Hematopoietic multipotent progenitor cell treated with erythropoietin and hydrocortisone succinate and interleukin-3 and kit ligand, for 17 days (in vitro differentiated cells): ENCODE data around the gene KRTAP6-3.

Source experiments
- DNase-seq: peaks from one replicate; pipeline ENCODE4 v3.0.0-alpha.2; 2015; ENCODE audit warnings: low spot score

The KRTAP6-3 gene

DNA sequence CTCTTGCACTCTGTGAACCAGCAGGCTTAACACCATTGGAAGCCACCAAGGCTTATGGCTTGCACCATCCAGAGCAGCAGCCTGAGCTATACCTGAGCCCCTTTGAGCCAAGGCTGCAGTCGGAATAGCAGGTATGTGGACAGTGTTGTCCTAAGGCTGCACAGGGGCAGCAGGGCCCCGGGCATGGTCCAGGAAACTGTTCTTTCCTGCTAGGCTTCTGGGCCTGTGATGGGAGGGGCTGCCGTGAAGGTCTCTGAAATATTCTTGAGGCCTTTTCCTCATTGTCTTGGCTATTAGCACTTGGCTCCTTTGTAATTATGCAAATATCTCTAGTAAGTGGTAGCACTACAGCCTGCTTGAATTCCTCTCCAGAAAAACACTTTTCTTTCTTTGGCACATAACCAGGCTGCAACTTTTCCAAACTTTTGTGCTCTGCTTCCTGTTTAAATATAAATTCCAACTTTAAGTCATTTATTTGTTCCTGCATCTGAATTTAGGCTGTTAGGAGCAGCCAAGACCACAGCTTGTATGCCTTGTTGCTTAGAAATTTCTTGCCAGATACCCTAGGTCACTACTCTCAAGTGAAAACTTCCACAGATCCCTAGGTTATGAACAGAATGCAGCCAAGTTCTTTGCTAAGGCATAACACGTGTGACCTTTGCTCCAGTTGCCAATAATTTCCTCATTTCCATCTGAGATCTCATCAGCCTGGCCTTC is 33.4 kb downstream of the KRTAP6-3 start:
- no peak for DNase-seq

DNA sequence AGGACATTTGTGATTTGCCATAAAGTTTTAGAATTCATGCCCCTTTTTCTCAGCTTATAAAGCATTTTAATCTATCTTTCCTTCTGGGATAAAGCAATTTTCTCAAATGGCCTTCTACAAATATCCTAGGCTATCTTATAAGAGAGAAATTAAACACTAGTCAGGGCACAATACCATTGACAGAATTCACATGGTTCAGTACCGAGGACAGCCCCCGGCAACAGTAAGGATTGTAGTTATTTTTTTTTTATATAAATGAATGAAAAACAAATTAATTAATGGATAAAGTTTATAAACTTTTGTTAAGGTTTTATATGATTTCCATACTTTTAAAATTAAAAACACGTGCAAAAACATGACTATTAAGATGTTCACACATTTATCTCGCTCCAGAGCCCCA is 35.9 kb downstream of the KRTAP6-3 start:
- no peak for DNase-seq

DNA sequence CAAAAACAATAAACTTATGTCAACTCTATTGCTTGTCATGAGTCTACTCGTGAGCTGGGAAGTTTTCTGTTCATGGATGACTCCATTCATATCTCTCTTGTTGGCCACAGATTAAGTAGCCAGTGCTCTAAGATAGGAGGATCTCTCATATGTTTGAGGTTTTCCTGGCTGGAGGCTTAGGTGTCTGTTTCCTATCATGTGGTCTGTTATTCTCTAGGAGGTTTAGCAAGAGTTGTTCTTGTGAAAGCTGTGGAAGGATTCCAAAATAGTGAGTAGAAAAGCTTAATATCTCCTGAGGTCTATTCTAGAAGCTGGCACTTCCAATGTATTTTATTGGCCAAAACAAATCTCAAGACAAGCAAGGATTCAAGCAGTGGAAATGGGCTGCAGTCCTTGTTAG is 37.0 kb downstream of the KRTAP6-3 start:
- DNase-seq, result no peak

DNA sequence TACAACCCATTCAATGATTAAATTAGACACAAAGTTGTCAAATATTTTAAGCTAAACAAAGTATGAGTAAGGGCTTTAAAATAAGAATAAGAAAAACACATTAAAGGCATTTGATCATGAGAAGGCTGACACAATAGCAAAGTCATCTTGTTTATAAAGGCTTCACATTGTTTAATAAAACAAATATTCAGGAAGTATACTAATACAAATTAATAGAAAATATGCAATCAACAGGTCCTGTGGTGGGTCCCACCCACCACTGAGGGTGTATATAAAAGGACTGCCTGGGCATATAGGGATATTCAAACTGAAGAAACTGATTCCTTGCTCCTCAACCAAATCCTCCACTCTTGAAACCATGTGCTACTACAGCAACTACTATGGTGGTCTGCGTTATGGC is 42.7 kb downstream of the KRTAP6-3 start, which contains the start of gene KRTAP20-2:
TSS of gene KRTAP20-2 (plus strand) at position 301 of the 400 bp plus-strand sequence. CDS start at position 359, 58 bp downstream.
- no peak for DNase-seq

DNA sequence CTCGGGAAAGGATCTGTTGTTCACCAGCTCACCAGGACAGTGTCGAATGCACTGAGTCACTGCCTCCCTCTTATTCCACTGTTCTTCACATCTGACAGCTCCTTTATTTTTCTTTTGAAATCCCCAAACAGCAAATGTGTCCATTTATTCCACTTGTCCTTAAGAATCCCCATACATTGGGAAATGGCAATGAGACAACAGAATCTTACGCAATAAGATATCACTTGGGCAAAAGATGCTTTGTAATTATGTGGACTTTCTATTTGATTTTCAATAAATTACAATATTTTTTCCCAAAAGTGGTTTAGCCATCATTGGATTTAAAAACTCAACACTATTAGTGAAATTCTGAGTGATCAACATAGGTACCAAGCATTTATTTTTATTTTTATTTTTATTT is 46.4 kb downstream of the KRTAP6-3 start:
- DNase-seq, result no peak

DNA sequence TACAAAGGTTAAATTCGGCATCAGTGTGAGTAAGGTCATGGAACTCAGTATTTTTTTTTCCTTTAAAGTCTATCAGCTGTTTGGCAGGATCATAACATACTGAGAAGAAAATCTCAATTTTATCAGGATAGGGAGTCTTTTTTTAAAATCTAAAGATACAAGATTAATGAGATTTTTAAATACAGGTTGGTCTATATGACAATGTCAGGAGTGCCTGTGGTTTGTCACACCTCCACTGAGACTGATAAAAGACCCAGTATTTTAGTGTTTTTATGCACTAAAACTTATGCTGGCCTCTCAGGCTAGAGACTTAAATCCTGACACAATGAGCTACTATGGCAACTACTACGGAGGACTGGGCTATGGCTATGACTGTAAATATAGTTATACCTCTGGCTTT is 50.3 kb downstream of the KRTAP6-3 start, which contains the start of gene KRTAP20-3:
TSS of gene KRTAP20-3 (plus strand) at position 301 of the 400 bp plus-strand sequence.
- no peak for DNase-seq
